Hepatocyte (in vitro differentiated cells): Measurements from ENCODE around the gene KIF27. TPM values are rescaled to one million over a fixed set of nuclear protein-coding genes. Genes with fewer than 3 reads are reported as not detected.

ENCODE experiments used
- DNase-seq: peaks from one replicate; pipeline ENCODE4 v3.0.0-alpha.2; 2016; ENCODE audit warnings: low spot score
- H2AFZ ChIP-seq: fragments of 200-600 bp; sonication (generic); 2 replicates; pipeline ENCODE4 v1.6.0; 2016; ENCODE audit warnings: antibody characterized with exemption, mild to moderate bottlenecking
- H3K27ac ChIP-seq: fragments of 200-600 bp; sonication (generic); 2 replicates; pipeline ENCODE4 v1.5.1; 2016; ENCODE audit warnings: mild to moderate bottlenecking
- H3K27me3 ChIP-seq: fragments of 200-600 bp; sonication (generic); 2 replicates; pipeline ENCODE4 v1.6.1; 2016
- H3K36me3 ChIP-seq: fragments of 200-600 bp; sonication (generic); replicated peaks from 2 replicates; pipeline ENCODE4 v1.5.1; 2016; ENCODE audit warnings: low read depth; ENCODE audit not compliant: insufficient read depth
- H3K4me1 ChIP-seq: fragments of 200-600 bp; sonication (generic); 2 replicates; pipeline ENCODE4 v1.5.1; 2016; ENCODE audit warnings: mild to moderate bottlenecking, moderate library complexity; ENCODE audit not compliant: insufficient read depth
- H3K4me2 ChIP-seq: fragments of 200-600 bp; sonication (generic); 2 replicates; pipeline ENCODE4 v1.6.0; 2016
- H3K4me3 ChIP-seq: fragments of 200-600 bp; sonication (generic); 2 replicates; pipeline ENCODE4 v1.5.1; 2016; ENCODE audit warnings: mild to moderate bottlenecking
- H3K79me2 ChIP-seq: fragments of 200-600 bp; sonication (generic); 2 replicates; pipeline ENCODE4 v1.6.0; 2017; ENCODE audit warnings: mild to moderate bottlenecking
- H3K9me2 ChIP-seq: fragments of 200-600 bp; sonication (generic); replicated peaks from 2 replicates; pipeline ENCODE4 v1.6.0; 2017; ENCODE audit warnings: mild to moderate bottlenecking; ENCODE audit not compliant: insufficient read depth
- H3K9me3 ChIP-seq: fragments of 200-600 bp; sonication (generic); 2 replicates; pipeline ENCODE4 v1.5.1; 2016; ENCODE audit warnings: low read depth, mild to moderate bottlenecking
- H4K20me1 ChIP-seq: fragments of 200-600 bp; sonication (generic); 2 replicates; pipeline ENCODE4 v1.6.0; 2016; ENCODE audit warnings: mild to moderate bottlenecking; ENCODE audit not compliant: insufficient read depth, poor library complexity, severe bottlenecking
- EZH2 ChIP-seq: fragments of 200-600 bp; sonication (generic); IDR thresholded peaks from 2 replicates; pipeline ENCODE4 v1.6.1; 2016; ENCODE audit warnings: antibody characterized with exemption, mild to moderate bottlenecking, borderline replicate concordance
- EZH2phosphoT487 ChIP-seq: fragments of 200-600 bp; sonication (generic); IDR thresholded peaks from one replicate; pipeline ENCODE4 v1.6.1; 2018; ENCODE audit warnings: antibody characterized with exemption, mild to moderate bottlenecking, low read depth, moderate library complexity; ENCODE audit not compliant: unreplicated experiment, severe bottlenecking
- WGBS: methylation state at CpG from one replicate; pipeline ENCODE4 v1.1.6; 2016; ENCODE audit warnings: low lambda C conversion rate; ENCODE audit errors: missing lambda C conversion rate; 5-methylcytosine and 5-hydroxymethylcytosine counted together
- microRNA-seq: library from miRNA; unstranded; fragments of <30 nt; microRNA quantifications from one replicate; pipeline ENCODE4, GENCODE V29; 2017
- polyA plus RNA-seq: library from polyadenylated mRNA; unstranded; fragments of >200 nt; fragmentation: Nextera tagmentation; extraction: Ambion mirVana; gene quantifications from 2 replicates; pipeline ENCODE4 v1.2.1, GENCODE V29; 2016
- total RNA-seq: library from RNA; depleted of rRNA; stranded (reverse); fragments of >200 nt; gene quantifications from 2 replicates; pipeline ENCODE4 v1.2.3, GENCODE V29; 2014
- TF ChIP-seq, protein P1 (sequence below): fragments of 200-600 bp; sonication (generic); IDR thresholded peaks from 2 replicates; pipeline ENCODE4 v1.5.1; 2016; ENCODE audit warnings: antibody characterized with exemption, mild to moderate bottlenecking; ENCODE audit not compliant: poor library complexity

Gene KIF27
- total and polyA plus RNA-seq, 2 experiments from 2014 or later, result 4.6 to 6.2 TPM

DNA sequence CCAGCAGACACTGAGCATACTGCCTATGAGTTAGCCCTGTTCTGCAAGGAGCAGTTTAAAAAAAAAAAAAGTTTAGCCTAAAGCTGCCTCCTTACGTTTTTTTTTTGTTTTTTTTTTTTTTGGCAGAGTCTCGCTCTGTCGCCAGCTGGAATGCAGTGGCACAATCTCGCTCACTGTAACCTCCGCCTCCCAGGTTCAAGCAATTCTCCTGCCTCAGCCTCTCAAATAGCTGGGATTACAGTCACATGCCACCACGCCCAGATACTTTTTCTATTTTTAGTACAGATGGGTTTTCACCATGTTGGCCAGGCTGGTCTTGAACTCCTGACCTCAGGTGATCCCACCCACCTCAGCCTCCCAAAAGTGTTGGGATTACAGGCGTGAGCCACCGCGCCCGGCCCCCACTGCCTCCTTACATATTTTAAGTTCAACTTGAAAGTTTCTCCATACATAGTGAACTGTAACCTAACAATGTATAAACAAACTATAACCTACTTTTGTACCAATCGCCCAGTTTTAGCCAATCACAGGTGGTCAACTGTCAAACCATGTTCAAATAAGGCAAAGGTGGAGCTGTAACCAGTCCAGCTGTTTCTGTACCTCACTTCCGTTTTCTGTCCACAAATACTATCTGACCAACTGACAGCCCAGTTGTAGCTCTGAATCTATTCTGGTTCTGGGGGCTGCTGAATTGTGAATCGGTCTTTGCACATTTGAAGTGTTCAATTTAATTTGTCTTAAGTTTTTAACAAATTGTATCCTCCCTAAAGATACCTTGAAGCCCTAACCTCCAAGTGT lies 120.8 kb downstream of the KIF27 start:
- no peaks in the 10 kb centered on the region for H3K79me2 ChIP-seq
- 89% methylated on average over 13 of the region's 13 CpGs for WGBS
- no peak for DNase-seq
- TF ChIP-seq EZH2phosphoT487 (no peak), EZH2 (no peak)
- TF ChIP-seq, protein P1, sequence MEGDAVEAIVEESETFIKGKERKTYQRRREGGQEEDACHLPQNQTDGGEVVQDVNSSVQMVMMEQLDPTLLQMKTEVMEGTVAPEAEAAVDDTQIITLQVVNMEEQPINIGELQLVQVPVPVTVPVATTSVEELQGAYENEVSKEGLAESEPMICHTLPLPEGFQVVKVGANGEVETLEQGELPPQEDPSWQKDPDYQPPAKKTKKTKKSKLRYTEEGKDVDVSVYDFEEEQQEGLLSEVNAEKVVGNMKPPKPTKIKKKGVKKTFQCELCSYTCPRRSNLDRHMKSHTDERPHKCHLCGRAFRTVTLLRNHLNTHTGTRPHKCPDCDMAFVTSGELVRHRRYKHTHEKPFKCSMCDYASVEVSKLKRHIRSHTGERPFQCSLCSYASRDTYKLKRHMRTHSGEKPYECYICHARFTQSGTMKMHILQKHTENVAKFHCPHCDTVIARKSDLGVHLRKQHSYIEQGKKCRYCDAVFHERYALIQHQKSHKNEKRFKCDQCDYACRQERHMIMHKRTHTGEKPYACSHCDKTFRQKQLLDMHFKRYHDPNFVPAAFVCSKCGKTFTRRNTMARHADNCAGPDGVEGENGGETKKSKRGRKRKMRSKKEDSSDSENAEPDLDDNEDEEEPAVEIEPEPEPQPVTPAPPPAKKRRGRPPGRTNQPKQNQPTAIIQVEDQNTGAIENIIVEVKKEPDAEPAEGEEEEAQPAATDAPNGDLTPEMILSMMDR, result no peak
- H3K36me3 ChIP-seq, result no peaks in the 10 kb centered on the region
- H2AFZ ChIP-seq, result no peak overlapping the region
- no peak overlapping the region for H3K27ac ChIP-seq
- H3K27me3 ChIP-seq, result no peaks in the 10 kb centered on the region
- no peaks in the 10 kb centered on the region for H3K9me3 ChIP-seq
- H3K4me1 ChIP-seq, result no peaks in the 10 kb centered on the region
- H3K4me3 ChIP-seq, result no peak overlapping the region
- H4K20me1 ChIP-seq, result no peaks in the 10 kb centered on the region
- no peaks in the 10 kb centered on the region for H3K9me2 ChIP-seq
- no peak overlapping the region for H3K4me2 ChIP-seq

DNA sequence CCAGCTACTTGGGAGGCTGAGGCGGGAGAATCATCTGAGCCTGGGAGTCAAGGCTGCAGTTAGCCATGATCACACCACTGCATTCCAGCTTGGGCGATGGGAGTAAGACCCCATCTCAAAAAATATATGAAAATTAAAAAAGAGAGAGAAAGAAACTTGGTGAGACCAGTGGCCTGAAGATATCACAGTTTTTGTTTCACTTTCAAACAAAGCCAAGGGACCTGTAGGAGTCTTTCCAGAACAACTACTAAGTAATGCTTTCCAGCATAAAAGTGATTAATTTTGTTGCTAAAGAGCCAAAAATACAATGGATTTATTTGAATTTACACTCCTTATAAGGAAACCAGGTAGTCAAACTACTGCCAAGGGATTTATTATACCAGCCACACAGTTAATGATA lies 127.2 kb downstream of the KIF27 start:
- TF ChIP-seq, protein P1, result no peak
- TF ChIP-seq EZH2phosphoT487 (no peak), EZH2 (no peak)
- H3K27me3 ChIP-seq, result no peaks in the 10 kb centered on the region
- no peak overlapping the region for H3K4me3 ChIP-seq
- H3K27ac ChIP-seq, result no peak overlapping the region
- H2AFZ ChIP-seq, result no peak overlapping the region
- DNase-seq, result no peak
- no peaks in the 10 kb centered on the region for H4K20me1 ChIP-seq
- H3K9me3 ChIP-seq, result no peaks in the 10 kb centered on the region
- no peaks in the 10 kb centered on the region for H3K4me1 ChIP-seq
- H3K9me2 ChIP-seq, result no peaks in the 10 kb centered on the region
- no peak overlapping the region for H3K4me2 ChIP-seq
- H3K36me3 ChIP-seq, result no peaks in the 10 kb centered on the region
- no peaks in the 10 kb centered on the region for H3K79me2 ChIP-seq
- WGBS, result 90% methylated on average over 2 of the region's 2 CpGs

GRCh38 chr9:83792746-83793145 lies 128.5 kb downstream of the KIF27 start:
- DNase-seq, result no peak
- H3K79me2 ChIP-seq, result no peaks in the 10 kb centered on the region
- H4K20me1 ChIP-seq, result no peaks in the 10 kb centered on the region
- no peaks in the 10 kb centered on the region for H3K36me3 ChIP-seq
- 97% methylated on average over 1 of the region's 1 CpG for WGBS
- no peak overlapping the region for H3K4me2 ChIP-seq
- TF ChIP-seq, protein P1, result no peak
- no peak for TF ChIP-seq EZH2
- no peak for TF ChIP-seq EZH2phosphoT487
- H3K4me1 ChIP-seq, result no peaks in the 10 kb centered on the region
- H3K9me3 ChIP-seq, result no peaks in the 10 kb centered on the region
- no peaks in the 10 kb centered on the region for H3K27me3 ChIP-seq
- no peak overlapping the region for H3K27ac ChIP-seq
- H2AFZ ChIP-seq, result no peak overlapping the region
- no peak overlapping the region for H3K4me3 ChIP-seq
- H3K9me2 ChIP-seq, result no peaks in the 10 kb centered on the region

Small RNA genes lying within 50 kb of the gene (microRNA-seq; reads per million reads assigned to microRNA genes)
- gene MIR7-1, result 120 reads per million, percentile 62 among the genes with 10 or more reads in this experiment

Other genes starting within 250 kb of the KIF27 start
- 94.2 and 97.1 TPM in 2 replicates for gene UBQLN1, start 213.5 kb downstream of the KIF27 start, total RNA-seq
- 42.6 and 47.6 TPM in 2 replicates for gene UBQLN1, start 213.5 kb downstream of the KIF27 start, polyA plus RNA-seq
- gene GKAP1, start 103.7 kb downstream of the KIF27 start, total RNA-seq, result 2.0 and 5.7 TPM in 2 replicates
- gene GKAP1, start 103.7 kb downstream of the KIF27 start, polyA plus RNA-seq, result 5.0 and 8.8 TPM in 2 replicates
- gene HNRNPK, start 58.8 kb upstream of the KIF27 start, total RNA-seq, result 579 and 581 TPM in 2 replicates
- gene HNRNPK, start 58.8 kb upstream of the KIF27 start, polyA plus RNA-seq, result 398 and 458 TPM in 2 replicates
- 5.4 and 5.8 TPM in 2 replicates for gene RMI1, start 59.4 kb upstream of the KIF27 start, total RNA-seq
- 3.4 and 4.2 TPM in 2 replicates for gene RMI1, start 59.4 kb upstream of the KIF27 start, polyA plus RNA-seq